ENCODE measurements around the gene SORL1.

The SORL1 gene

DNA sequence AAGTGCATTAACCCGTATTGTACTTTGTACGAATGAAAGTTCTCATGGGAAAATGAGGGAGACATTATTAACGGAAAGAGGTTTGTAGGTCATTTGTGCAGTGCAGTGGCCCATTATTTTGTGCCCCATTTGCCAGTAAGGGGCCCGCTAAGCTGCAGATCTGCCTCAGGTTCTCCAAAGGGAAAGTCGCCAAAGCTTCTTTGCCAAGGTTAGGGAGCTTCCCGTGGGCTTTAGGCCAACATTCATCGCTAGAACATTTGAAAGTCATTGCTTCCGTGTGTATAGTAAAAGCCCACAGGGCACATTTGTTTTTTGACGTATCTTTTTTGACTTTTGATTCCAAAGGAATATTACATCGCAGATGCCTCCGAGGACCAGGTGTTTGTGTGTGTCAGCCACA lies 61.7 kb downstream of the SORL1 start:
- no peak for DNase-seq

DNA sequence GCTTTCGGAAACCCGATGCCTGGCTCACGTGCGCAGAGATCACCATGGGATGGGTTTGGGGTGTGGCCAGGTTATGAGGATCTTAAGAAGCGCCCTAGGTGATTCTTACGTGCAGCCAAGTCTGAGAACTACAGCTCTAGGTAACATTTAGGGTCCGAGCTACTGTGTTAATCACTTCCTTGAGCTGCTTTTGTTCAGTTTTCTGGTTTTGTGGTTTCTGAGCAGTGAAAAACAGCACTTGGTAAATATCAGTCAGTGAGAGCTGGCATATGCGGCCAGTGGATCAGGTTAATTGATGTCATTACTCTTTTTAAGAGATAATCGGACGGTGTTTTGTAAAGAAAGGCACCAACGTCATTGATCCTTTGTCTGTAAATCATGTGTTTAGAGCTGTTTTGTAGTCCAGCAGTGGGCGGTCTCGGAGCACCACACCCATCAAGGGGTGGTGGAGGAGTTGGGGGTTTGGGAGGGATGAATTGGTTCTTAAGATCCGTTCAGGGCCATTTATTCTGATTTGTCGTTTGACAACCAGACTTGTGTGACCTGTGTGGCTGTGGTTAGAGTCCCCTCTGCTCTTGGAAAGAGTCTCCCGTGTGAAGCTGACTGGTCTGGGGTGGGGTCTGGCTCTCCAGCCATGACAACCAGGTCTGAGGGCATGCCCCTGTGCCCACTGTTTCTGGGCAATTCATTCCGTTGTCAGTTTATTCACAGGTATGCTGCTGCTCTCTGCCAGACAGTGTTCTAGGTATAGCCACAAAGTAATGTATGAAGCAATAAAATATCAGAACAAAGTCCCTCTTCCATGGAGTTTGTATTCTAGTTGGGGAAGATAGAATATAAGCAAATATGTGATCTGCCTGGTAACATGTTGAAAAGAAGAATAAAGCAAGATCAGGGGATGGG lies 62.6 kb downstream of the SORL1 start:
- no peak for DNase-seq

DNA sequence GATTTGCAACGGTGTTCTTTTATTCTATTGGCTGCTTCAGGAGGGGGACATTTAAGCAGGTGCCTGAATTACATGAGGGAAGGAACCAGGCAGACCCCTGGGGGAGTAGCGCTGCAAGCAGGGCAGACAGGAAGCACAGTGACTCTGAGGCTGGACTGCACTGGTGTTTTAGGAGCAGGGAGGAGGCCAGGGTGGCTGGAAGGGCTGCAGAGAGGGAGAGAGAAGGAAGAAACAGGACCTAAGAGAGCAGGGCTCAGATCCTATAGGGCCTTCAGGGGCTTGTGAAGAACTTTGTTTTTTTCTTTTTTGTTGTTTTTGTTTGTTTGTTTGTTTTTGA lies 63.2 kb downstream of the SORL1 start:
- DNase-seq: no peak

DNA sequence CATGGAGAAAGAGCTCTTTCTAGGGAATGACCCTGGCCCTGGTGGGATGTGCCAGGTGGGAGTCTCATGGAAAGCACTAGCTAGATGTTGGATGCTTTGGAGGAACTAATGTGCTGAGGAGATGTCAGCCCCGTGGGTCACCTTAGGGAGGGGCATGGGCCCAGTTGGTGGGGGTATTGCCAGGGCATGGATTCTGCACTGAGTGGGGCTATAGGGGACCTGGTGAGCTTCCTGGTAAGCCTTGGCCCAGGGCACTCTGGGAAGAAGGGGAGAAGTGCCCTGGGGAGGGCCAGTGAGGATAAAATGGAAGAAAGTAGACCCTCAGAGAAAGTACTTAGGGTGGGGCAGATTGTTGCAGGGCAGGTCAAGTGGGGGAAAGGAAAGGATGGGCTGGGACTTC lies 65.9 kb downstream of the SORL1 start:
- no peak for DNase-seq

DNA sequence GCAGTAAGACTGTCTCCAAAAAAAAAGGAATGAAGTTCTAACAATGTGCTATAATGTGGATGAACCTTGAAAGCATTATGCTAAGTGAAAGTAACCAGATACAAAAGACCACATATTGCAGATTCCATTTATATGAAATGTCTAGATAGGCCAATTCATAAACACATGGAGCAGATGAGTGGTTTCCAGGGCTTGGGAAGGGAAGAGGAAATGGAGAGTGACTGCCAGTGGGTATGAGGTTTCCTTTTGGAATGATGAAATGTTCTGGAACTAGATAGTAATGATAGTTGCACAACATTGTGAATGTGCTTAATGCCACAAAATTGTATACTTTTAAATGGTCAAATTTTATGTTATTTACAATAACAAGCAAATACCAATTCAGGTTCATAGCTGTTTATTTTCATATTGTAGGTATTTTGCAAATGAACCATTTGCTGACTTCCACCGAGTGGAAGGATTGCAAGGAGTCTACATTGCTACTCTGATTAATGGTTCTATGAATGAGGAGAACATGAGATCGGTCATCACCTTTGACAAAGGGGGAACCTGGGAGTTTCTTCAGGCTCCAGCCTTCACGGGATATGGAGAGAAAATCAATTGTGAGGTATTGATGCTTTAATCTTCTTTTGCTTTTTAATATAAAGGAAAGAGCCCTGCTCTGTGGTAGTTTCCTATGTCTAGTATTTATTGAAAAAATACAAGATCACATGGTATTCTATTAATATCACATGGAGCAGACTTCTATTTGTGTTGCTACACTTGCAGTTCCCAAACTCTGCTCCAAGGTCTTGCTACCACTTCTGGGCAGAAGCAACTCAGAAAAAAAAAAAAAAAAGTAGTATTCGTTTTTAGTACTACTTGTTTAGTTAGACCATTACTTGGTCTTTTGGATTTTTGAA lies 68.4 kb downstream of the SORL1 start:
- no peak for DNase-seq

DNA sequence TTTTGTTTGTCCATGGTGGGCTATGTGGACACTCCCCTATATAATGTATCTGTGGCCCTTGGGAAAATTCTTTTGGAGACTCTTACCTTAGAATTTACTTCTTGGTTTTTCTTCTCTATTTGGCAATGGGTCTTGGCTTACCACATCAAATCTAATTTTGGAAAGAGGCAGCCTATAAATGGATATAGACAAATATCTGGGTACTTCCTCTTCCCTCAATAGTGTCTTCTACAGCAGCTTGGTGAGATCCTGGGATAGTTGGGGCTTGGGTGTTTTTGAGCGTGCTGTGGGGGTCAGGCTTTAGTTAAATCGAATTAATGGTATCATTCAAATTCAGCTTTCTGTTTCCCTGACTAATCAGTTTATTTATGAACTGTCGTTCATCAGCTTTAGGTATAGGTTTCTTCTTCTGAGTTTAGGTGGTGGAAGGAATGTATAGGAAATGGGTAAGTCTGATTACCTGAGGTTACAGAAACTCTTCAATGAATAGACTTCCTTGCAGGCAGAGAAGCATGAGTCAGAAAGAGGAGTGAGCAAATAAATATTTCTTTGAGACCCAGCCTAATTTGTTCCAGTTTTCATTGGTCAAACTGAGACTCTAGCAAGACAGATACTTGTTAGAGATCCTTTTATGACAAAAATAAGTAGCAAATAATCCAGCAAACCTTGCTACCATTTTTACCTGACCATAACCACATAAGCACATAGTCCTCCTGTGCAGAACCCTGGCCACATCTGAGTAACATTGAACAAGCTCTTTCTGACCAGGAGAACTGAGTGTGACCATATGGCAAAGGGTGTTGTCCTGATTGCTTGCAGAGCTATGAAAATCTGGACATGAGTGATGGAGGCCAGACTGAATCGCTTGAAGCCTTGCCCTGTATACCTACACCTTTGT lies 69.3 kb downstream of the SORL1 start:
- no peak for DNase-seq

DNA sequence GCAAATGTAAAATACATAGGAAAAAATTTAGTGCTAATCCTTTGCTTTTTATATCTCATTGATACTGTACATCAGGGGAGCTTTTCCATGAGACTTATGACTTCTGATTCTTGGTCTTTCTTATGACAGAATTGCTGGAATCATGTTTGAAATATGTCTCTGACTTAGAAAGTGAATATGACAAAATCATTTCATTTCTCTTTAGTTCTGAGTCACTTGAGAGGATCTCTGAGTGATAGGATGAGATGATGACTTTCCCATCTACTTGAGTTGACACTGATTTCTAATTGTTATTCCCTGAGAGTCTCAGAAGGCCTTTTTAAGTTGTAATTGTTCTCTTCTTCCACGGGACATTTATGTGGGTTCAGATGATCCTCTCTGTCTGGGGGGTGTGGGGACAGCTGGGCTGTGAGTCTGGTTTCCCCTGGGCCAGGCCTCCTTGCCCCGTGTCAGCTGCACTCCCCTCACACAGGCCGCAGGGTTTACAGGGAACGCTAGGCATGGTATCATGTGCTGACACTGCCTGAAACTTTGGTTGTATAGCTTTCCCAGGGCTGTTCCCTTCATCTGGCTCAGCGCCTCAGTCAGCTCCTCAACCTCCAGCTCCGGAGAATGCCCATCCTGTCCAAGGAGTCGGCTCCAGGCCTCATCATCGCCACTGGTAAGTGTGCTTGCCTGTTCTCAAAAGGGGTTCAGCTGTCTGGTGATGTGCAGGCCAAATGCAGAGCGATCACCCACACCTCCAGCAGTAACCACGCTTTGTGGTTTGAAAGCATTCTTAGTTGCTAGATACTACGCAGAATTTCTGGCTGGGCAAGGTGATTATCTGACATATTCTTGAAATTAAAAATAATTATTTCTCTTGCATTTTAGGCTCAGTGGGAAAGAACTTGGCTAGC lies 70.2 kb downstream of the SORL1 start:
- no peak for DNase-seq

DNA sequence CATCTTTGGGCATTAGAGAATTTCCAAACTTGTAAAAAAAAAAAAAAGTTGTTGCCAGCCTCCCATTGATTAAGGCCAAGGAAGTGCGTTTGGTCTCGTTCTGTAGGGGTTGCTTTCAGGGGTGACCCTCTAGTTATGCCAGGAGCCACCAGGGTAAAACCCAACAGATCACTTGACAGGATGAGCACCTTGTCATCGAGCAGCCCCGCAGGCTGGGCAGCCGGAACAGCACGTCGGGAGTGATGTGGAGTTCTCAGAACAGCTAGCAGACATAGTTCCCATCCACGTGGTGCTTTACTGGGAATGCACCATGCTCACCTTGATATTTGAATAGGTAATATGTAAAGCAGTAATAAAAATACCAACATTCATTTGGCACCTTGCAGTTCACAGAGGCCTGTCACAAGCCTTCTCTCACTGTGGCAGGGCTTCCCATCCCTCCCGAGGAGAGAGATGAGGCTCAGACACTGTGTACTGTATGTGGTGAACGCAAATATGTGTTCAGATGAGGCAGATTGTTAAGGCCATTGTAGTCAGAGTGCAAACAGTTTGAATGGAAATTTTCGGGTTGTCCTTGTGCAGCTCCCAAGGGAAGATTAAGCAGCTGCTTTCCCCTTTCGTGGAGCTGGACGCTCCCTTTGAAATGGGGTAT lies 71.6 kb downstream of the SORL1 start:
- DNase-seq: no peak

DNA sequence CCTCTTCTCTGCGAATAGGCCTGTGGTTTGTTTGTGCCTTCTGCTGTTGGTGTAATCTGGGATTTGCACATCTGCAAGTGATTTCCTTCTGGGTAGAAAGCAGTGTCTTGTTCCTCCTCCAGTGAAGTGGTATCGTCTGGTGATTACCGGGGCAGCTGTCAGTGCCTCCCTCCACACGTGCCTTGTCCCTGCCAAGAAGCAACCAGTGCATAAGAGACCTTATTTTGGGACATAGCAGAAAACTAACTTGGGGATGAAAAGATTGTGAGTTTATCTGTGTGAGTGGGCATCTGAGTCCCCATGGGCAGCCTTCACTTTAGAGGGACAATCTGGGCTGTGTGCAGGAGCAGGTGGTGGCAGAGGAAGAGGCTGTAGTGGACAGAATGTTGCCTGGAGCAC lies 72.1 kb downstream of the SORL1 start:
- DNase-seq: no peak

DNA sequence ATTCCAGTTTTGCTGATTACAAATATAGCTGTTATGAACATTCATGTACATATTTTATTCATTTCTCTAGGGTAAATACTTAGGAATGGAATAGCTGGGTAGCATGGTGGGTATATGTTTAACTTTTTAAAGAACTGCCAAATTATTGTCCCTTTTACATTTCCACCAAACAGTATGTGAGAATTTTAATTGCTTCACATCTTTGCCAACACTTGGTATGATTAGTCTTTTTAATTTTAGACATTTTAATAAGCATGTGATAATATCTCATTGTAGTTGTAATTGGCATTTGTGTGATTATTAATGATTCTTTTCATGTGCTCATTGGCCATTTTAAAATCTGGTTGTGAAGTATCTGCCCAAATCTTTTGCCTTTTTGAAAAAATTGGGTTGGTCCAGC lies 73.3 kb downstream of the SORL1 start:
- DNase-seq: no peak

DNA sequence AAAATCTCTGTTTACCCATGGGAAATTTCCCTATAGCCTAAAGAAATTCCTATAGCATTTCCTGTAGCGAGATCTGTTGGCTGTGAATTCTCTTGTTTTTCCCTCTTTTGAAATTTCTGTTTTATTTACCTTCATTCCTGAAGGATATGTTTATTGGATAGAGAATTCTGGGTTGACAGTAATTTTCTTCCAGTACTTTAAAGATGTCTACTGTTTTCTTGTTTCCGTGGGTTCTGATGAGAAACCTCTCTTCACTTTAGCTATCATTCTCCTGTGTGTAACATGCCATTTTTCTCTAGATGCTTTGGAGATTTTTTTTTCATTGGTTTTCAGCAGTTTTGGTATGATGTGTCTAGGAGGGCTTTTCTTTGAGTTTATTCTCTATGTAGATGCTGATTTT lies 78.1 kb downstream of the SORL1 start:
- DNase-seq: no peak

DNA sequence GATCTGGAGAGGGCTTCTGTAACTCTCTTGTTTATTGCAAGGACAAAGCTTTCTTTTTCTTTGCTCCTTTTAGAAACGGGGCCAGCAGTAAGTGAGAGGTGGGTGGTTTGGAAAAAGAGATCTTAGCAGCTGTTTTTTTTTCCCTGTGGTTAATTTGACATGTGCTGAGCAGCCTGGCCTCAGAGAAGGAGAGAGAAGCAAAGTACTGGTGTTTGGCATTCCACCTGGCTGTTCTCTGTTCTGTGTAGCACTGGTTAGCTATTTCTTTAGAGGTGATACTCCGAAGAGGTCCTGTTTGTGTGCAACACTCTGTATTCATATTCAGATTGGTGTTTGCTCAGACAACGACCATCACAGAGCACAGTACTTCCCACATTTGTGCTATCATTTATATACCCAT lies 81.5 kb downstream of the SORL1 start:
- no peak for DNase-seq

DNA sequence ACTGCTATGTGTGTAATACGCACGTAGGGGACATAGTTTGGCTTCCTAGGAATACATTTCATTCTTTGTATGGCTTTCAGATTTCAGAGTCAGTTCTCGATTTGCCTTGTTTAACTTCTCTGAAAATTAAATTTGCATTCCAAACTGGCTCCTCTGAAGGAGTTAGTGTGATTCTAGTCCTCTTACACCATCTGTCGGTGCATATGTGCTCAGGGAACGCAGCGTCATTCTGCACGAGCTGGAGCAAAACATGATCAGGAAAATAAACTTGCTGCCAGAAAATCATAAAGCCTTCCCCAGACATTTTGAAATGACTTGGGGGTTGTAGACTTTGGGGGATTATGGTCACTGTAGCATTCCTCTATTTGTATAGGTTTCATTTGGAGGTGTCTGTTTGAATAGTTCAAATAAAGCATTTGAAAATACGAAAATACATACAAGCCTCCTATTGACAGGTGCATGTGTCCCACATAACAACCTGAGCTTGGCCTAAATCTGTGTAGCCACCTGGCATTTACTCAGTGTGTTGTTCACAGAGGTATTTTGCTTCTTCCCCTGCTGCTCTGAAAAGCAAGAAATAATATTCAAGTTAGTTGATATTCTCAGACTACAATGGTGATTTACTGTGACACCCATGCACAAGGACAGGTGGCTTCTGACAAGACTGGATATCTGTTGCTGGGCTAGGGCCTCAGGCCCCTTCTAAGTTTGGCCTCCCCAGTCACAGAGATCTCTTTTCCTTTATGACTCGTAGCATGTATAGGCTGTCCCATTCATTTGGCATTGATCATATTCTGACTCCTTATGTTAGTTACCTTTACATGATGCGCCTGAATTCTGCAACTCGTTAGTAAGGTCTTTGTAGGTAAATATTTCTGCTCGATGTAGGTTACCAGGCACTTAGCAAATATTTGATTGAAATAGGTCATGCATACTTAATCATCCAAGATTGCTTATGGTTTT lies 82.3 kb downstream of the SORL1 start:
- DNase-seq: peak; percentile 83

DNA sequence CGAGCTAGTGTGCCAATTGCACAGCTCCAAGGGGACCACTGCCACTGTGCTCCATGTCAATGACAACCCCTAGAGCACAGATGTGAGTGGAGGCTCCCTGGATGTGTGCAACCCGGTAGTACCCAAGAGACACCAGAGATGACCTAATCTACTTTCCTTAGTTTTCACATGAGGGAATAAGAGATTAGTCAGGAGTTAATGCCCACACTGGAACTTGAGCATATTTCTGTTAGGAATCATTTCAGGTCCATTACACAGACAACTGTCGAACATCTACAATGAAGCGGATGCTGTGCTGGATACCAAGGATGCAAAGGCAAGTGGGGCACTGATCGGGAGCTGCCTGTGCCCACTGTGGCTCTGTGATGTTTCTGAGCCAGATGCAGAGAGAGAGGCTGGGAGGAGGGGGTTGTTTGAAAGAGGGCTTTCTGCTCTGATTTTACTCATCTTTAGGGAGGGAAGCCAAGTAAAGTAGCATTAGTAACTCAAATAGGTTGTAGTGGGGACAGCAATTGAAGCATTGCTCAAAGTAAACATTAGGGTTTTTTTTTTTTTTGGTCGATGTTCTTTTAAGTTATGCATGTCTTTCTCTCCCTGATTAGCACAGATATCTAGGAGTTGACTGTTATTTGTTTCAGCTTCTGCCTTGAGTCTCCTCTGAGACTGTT lies 83.1 kb downstream of the SORL1 start:
- peak; percentile 79 for DNase-seq

DNA sequence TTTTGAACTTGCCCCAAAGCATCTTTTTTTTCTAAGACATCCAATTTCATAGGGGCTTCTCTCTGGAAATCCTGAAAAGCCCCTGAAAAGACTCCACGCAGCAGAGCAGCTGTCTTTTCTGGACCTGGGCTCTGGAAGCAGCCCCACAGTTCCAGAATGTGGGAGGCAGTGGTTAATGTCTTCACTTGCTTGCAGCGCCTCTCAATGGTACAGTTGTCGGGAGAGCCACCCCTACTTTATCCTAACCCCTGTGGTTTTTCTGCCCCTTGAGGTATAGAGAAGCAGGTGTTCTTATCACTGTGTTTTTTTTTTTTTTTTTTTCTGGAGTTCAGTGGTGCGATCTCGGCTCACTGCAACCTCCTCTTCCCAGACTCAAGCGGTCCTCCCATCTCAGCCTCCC lies 84.0 kb downstream of the SORL1 start:
- no peak for DNase-seq

DNA sequence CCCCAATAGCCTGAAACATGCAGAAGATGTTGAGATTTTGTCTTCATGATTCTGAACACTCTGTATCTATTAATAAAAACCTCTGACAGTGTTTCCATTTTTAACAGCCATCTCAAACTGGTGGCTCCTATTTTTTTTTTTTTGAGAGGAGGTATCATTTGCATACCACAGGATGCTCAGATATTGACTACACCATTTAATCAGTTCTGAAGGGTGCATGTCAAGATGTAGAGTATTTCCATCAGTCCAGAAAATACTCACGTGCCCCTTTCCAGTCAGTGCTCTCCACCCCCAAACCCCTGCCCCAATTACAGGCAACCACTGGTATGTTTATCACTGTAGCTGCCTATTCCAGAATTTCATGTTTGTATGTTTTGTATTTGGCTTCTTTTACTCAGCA lies 85.9 kb downstream of the SORL1 start:
- no peak for DNase-seq

DNA sequence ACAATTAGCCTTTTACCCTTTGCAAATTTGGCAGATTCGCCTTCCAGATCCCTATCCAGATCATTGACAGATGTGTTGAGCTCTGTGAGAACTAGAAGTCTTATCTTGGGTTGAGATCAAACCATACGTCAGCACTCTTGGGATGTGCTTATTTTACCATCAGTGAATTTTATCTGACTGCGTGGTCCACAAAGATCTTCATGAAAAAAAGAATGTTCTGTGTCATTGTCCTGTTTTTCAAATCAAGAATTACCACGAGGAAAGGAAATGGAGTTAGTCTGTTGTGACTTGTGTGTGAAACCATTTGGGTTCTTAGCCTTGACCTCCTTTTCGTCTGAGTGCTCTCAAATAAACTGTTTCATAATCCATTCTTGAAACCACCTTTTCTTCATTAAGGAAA lies 86.9 kb downstream of the SORL1 start:
- DNase-seq: no peak

DNA sequence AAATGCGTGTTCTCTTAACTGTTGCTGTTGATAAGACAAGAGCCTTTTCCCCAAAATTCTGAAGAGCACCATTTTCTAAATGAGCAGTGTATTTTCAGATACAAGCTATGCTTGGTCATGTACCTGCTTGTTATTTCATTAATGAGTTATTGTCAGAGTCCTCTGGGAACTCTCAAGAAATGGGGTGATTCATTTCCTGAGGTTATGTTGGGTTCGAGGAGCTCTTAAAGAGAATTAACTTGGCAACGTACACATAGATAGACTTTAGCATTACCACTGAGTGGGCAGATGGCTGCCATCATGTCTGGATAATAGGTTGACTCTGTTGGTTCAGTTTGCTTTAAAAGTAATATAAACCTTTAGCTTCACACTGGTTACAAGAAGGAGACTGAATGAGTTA lies 88.5 kb downstream of the SORL1 start:
- no peak for DNase-seq

DNA sequence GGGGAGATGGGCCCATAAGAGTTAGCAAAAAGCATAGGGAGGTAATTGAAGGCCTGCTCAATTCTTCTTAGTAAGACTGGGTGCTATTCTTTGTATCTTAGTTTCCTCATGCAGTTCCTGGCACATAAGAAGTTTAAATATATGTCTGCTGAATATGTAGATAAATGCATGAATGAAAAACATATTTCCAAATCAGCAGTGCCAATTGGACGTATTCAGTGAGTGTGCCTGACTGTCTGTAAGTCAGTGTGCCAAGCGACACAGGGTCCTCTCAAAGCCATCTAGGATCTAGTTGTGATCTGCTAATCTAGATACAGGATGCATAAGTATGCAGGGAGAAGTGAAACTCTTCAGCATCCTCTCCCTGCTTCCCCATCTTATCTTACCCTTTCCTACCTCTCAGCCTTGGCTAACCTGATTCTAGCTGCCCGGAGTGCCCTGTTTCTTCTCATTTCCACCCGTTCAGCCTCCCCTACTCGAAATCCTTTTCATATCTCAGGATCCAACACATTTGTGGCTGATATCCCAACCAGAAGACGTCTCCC lies 91.8 kb downstream of the SORL1 start:
- no peak for DNase-seq
